ENCODE results near the gene SDK2. TPM values are rescaled to one million over a fixed set of nuclear protein-coding genes. Genes with fewer than 3 reads are reported as not detected.

Gene SDK2
- total and polyA plus RNA-seq, 4 experiments from 2014 or later, result 0.49 to 2.9 (median 2.2) TPM; not detected in 1

DNA sequence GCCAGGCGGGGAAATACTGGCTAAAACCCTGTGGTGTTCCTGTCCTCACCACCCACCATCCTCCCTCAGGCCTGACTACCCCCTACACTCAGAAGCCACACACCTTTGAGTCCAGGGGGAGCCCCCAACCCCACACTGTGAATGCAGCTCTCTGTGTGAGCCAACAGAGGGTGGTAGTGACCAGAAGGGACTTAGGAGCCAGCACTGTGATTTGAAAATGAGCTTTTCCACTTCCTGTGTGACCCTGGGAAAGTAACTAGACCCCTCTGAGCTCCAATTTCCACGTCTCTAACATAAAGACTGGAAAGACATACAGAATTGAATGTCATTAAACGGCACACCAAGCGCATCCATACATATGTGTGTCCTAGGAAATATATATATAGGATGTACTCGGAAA, 58.7 kb downstream of the SDK2 start:
- Mint-ChIP-seq H3K27ac (peak overlapping the region in 1 of 7 donors; percentile 4), H3K4me1 (peaks cover 19 to 40% (median 21%) of the 10 kb centered on the region in 4 donors), H3K27me3 (no peaks in the 10 kb centered on the region), H3K4me3 (no peak overlapping the region), H3K36me3 (no peaks in the 10 kb centered on the region), H3K9me3 (no peaks in the 10 kb centered on the region)
- H3K36me3 ChIP-seq (ENCODE audit: insufficient read depth, low read length), result no peaks in the 10 kb centered on the region
- no peak for DNase-seq
- no peaks in the 10 kb centered on the region for H3K27me3 ChIP-seq (ENCODE audit: insufficient read depth, low read length)
- intact Hi-C loops (cut with micrococcal nuclease), result no loop called here
- no peaks in the 10 kb centered on the region for H3K9me3 ChIP-seq (ENCODE audit: control insufficient read depth in 1 of 2, low read length in 2 of 2)
- peaks cover 11% of the 10 kb centered on the region for H3K4me1 ChIP-seq (ENCODE audit: insufficient read depth, low read length)
- H3K4me3 ChIP-seq (ENCODE audit: low read length in 2 of 2), result no peak overlapping the region
- CTCF ChIA-PET (ENCODE audit: partially characterized antibody), result interaction anchor here (0.7 to 2.4 kb wide), 6 partner anchors 11 to 156 kb away, joined by 3 to 22 read pairs (median 4); no protein-coding TSS in a partner anchor
- POLR2A ChIA-PET (ENCODE audit: partially characterized antibody), result no interaction called here
- no peak overlapping the region for H3K27ac ChIP-seq (ENCODE audit: low read depth, low read length)

DNA sequence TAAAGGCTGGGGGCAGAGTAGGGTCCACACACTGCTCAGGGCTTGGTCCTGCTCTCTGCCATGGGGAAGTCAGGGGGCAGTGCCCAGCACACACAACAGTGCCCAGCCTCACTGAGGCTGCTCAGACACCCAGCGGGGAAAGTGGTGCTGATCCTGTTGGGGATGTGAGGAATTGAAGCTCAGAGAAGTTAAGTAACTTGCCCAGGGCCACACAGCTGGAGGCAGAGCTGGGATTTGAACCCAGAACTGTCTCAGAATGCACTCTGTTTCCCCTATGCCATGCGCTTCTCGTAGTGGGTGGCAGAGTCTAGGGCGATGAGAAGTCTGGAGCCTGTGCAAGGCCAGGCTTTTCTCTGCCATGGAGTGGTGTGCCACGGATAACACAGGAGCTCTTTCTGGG, 59.3 kb downstream of the SDK2 start:
- intact Hi-C loops (cut with micrococcal nuclease), result no loop called here
- H3K27me3 ChIP-seq (ENCODE audit: insufficient read depth, low read length), result no peaks in the 10 kb centered on the region
- no peaks in the 10 kb centered on the region for H3K36me3 ChIP-seq (ENCODE audit: insufficient read depth, low read length)
- H3K27ac Mint-ChIP-seq, result peak overlapping the region in 1 of 7 donors; percentile 52
- CTCF ChIA-PET (ENCODE audit: partially characterized antibody), result interaction anchor here (0.9 to 2.4 kb wide), 3 partner anchors 62 to 156 kb away, joined by 3 to 22 read pairs (median 4); no protein-coding TSS in a partner anchor
- H3K27ac ChIP-seq (ENCODE audit: low read depth, low read length), result no peak overlapping the region
- H3K9me3 ChIP-seq (ENCODE audit: control insufficient read depth in 1 of 2, low read length in 2 of 2), result no peaks in the 10 kb centered on the region
- peaks cover 5% of the 10 kb centered on the region for H3K4me1 ChIP-seq (ENCODE audit: insufficient read depth, low read length)
- H3K4me3 ChIP-seq (ENCODE audit: low read length in 2 of 2), result no peak overlapping the region
- H3K27me3 Mint-ChIP-seq, result no peaks in the 10 kb centered on the region
- POLR2A ChIA-PET (ENCODE audit: partially characterized antibody), result no interaction called here
- H3K4me3 Mint-ChIP-seq, result no peak overlapping the region
- H3K36me3 Mint-ChIP-seq, result no peaks in the 10 kb centered on the region
- DNase-seq, result no peak
- peaks cover 15 to 34% (median 16%) of the 10 kb centered on the region in 4 donors for H3K4me1 Mint-ChIP-seq
- no peaks in the 10 kb centered on the region for H3K9me3 Mint-ChIP-seq

DNA sequence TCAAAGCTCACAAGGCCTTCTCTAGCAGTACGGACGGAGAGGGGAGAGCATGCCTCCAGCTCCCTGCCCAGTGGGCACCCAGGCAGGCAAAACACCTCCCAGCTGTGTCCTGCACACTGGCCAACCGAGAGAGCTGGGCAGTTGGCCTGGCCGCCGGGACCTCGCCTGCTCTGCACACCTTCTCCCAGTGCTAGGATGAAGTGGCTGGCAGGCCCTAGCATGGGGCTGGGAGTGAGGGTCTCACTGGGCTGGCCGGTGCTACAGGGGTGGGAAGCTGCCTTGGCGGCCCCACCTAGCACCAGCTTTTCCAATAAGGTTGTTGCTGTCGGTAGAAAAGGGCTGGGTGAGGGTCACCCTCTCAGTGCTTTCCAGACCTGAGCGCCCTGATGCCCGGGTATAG, 60.2 kb downstream of the SDK2 start:
- intact Hi-C loops (cut with micrococcal nuclease), result no loop called here
- H3K4me3 Mint-ChIP-seq, result no peak overlapping the region
- H3K9me3 Mint-ChIP-seq, result no peaks in the 10 kb centered on the region
- Histone ChIP-seq H3K27ac (ENCODE audit: low read depth, low read length) (no peak overlapping the region), H3K27me3 (ENCODE audit: insufficient read depth, low read length) (no peaks in the 10 kb centered on the region), H3K4me3 (ENCODE audit: low read length in 2 of 2) (no peak overlapping the region), H3K9me3 (ENCODE audit: control insufficient read depth in 1 of 2, low read length in 2 of 2) (no peaks in the 10 kb centered on the region), H3K4me1 (ENCODE audit: insufficient read depth, low read length) (peaks cover 4% of the 10 kb centered on the region), H3K36me3 (ENCODE audit: insufficient read depth, low read length) (no peaks in the 10 kb centered on the region)
- H3K27me3 Mint-ChIP-seq, result no peaks in the 10 kb centered on the region
- no peak for DNase-seq
- no peak overlapping the region for H3K27ac Mint-ChIP-seq
- CTCF ChIA-PET (ENCODE audit: partially characterized antibody), result no interaction called here
- POLR2A ChIA-PET (ENCODE audit: partially characterized antibody), result no interaction called here
- peaks cover 5 to 24% (median 12%) of the 10 kb centered on the region in 4 donors for H3K4me1 Mint-ChIP-seq
- no peaks in the 10 kb centered on the region for H3K36me3 Mint-ChIP-seq

DNA sequence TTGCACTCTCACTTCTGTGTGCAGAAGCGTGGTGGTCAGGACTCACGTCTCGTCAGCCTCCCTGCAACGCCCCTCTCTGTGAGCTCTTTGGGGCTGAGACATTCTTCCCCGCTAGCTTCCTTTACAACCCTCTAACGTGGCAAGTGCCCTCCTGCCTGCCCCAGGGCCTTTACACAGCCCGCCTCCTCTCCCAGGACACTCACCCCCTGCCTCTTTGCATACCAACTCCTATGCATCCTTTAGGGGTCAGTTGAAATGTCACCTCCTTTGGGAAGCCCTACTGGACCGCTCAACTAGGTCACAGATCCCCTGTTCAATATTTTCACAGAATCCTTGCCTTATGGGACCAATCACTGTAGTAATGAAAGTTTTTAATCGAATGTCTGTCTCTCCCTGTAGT, 61.4 kb downstream of the SDK2 start:
- no peak for DNase-seq
- no peaks in the 10 kb centered on the region for H3K27me3 ChIP-seq (ENCODE audit: insufficient read depth, low read length)
- H3K4me1 Mint-ChIP-seq, result peaks cover 0 to 17% (median 9%) of the 10 kb centered on the region in 4 donors
- intact Hi-C loops (cut with micrococcal nuclease), result no loop called here
- H3K27ac ChIP-seq (ENCODE audit: low read depth, low read length), result no peak overlapping the region
- ChIA-PET POLR2A (ENCODE audit: partially characterized antibody) (no interaction called here), CTCF (ENCODE audit: partially characterized antibody) (no interaction called here)
- no peaks in the 10 kb centered on the region for H3K36me3 Mint-ChIP-seq
- no peaks in the 10 kb centered on the region for H3K27me3 Mint-ChIP-seq
- no peak overlapping the region for H3K4me3 Mint-ChIP-seq
- H3K9me3 Mint-ChIP-seq, result no peaks in the 10 kb centered on the region
- no peak overlapping the region for H3K4me3 ChIP-seq (ENCODE audit: low read length in 2 of 2)
- H3K4me1 ChIP-seq (ENCODE audit: insufficient read depth, low read length), result peaks cover 4% of the 10 kb centered on the region
- H3K36me3 ChIP-seq (ENCODE audit: insufficient read depth, low read length), result no peaks in the 10 kb centered on the region
- H3K9me3 ChIP-seq (ENCODE audit: control insufficient read depth in 1 of 2, low read length in 2 of 2), result no peaks in the 10 kb centered on the region
- peak overlapping the region in 4 of 7 donors; percentile 2 to 72 (median 30) for H3K27ac Mint-ChIP-seq

DNA sequence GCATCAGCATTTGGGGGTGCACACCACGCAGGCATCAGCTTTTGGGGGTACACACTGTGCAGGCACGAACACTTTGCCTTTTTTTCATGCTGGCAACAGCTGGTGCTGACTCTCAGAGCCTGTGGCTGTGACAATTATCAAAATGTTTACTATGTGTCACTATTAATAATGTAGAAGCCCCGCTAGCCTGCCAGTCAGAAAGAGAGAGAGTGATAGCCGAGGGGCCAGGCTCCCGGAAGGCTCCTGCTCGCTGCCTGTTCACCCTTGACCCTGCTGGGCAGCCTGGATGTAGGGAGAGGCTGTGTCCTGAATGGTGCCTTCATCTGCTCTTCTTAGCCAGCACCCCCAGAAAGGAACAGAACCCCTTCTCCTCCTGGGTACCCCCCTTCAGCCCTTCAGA, 61.9 kb downstream of the SDK2 start:
- no peaks in the 10 kb centered on the region for H3K36me3 Mint-ChIP-seq
- ChIA-PET CTCF (ENCODE audit: partially characterized antibody) (no interaction called here), POLR2A (ENCODE audit: partially characterized antibody) (no interaction called here)
- H3K4me3 ChIP-seq (ENCODE audit: low read length in 2 of 2), result no peak overlapping the region
- intact Hi-C loops (cut with micrococcal nuclease), result no loop called here
- H3K4me1 Mint-ChIP-seq, result peaks cover 0 to 12% (median 5%) of the 10 kb centered on the region in 4 donors
- H3K36me3 ChIP-seq (ENCODE audit: insufficient read depth, low read length), result no peaks in the 10 kb centered on the region
- no peaks in the 10 kb centered on the region for H3K27me3 ChIP-seq (ENCODE audit: insufficient read depth, low read length)
- H3K9me3 ChIP-seq (ENCODE audit: control insufficient read depth in 1 of 2, low read length in 2 of 2), result no peaks in the 10 kb centered on the region
- no peaks in the 10 kb centered on the region for H3K9me3 Mint-ChIP-seq
- peak overlapping the region in 1 of 7 donors; percentile 2 for H3K27ac Mint-ChIP-seq
- H3K27me3 Mint-ChIP-seq, result no peaks in the 10 kb centered on the region
- H3K4me1 ChIP-seq (ENCODE audit: insufficient read depth, low read length), result peaks cover 4% of the 10 kb centered on the region
- DNase-seq, result no peak
- no peak overlapping the region for H3K27ac ChIP-seq (ENCODE audit: low read depth, low read length)
- no peak overlapping the region for H3K4me3 Mint-ChIP-seq

DNA sequence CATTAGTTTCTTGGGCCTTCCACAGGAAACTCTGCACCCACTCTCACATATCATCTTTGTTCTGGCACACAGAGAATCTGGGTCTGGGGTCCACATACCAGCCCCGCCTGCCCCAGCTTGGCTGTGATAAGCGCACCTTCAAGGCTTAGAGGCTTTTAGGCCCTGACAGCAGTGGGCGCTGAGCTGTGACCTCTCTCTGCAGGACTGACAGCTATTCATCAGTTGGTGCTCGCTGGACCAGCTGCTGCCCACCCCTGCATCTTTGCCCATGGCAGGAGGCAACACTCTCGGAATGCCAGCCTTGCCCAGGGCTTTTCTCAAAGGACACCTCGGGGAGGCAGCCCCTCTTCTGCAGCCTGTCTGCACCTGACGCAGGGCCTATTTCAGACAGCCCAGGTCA, 62.9 kb downstream of the SDK2 start:
- Histone ChIP-seq H3K36me3 (ENCODE audit: insufficient read depth, low read length) (no peaks in the 10 kb centered on the region), H3K4me1 (ENCODE audit: insufficient read depth, low read length) (peaks cover 4% of the 10 kb centered on the region), H3K27me3 (ENCODE audit: insufficient read depth, low read length) (no peaks in the 10 kb centered on the region), H3K9me3 (ENCODE audit: control insufficient read depth in 1 of 2, low read length in 2 of 2) (no peaks in the 10 kb centered on the region), H3K4me3 (ENCODE audit: low read length in 2 of 2) (no peak overlapping the region), H3K27ac (ENCODE audit: low read depth, low read length) (no peak overlapping the region)
- CTCF ChIA-PET (ENCODE audit: partially characterized antibody), result no interaction called here
- Mint-ChIP-seq H3K9me3 (no peaks in the 10 kb centered on the region), H3K27ac (no peak overlapping the region), H3K4me1 (peaks cover 0 to 7% (median 4%) of the 10 kb centered on the region in 4 donors), H3K36me3 (no peaks in the 10 kb centered on the region), H3K4me3 (no peak overlapping the region), H3K27me3 (no peaks in the 10 kb centered on the region)
- intact Hi-C loops (cut with micrococcal nuclease), result no loop called here
- DNase-seq, result no peak
- POLR2A ChIA-PET (ENCODE audit: partially characterized antibody), result no interaction called here

DNA sequence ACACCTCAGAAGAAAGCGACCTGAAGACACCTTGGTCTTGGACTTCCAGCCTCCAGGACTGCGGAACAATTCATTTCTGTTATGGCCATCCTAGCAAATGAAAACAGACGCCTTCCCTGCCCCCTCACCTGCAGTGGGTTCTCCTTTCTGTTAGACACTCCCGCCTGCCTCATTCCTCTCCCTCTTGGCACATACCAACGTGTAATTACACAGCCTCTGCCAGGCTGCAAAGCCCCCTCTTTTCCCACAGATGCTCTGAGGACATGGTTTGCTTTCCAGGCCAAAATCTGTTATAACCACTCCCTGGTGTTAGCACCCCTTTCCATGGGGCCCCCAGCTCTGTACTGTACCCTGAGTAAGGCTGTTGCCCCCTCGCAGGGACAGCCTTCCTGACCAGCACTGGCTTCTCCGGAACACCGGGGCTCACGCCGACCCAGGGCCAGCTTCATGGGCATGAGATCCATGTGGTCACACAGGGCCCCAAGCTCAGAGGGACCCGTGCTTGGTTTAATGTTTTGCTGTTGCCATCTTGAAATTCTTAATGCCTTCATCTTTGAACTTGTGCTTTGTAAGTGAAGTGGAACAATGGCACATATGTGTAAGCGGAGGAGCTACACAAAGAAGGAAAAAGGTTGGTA, 64.1 kb downstream of the SDK2 start:
- Mint-ChIP-seq H3K9me3 (no peaks in the 10 kb centered on the region), H3K36me3 (no peaks in the 10 kb centered on the region), H3K27me3 (peaks cover 0 to 3% of the 10 kb centered on the region in 2 donors), H3K4me3 (no peak overlapping the region), H3K27ac (peak overlapping the region in 1 of 7 donors; percentile 88), H3K4me1 (peaks cover 0 to 1% (median 0%) of the 10 kb centered on the region in 4 donors)
- H3K4me3 ChIP-seq (ENCODE audit: low read length in 2 of 2), result no peak overlapping the region
- CTCF ChIA-PET (ENCODE audit: partially characterized antibody), result interaction anchor here (1.0 kb wide), 2 partner anchors 12 to 150 kb away, joined by 3 read pairs; no protein-coding TSS in a partner anchor
- no peak overlapping the region for H3K27ac ChIP-seq (ENCODE audit: low read depth, low read length)
- no peaks in the 10 kb centered on the region for H3K27me3 ChIP-seq (ENCODE audit: insufficient read depth, low read length)
- H3K4me1 ChIP-seq (ENCODE audit: insufficient read depth, low read length), result no peaks in the 10 kb centered on the region
- intact Hi-C loops (cut with micrococcal nuclease), result no loop called here
- no peak for DNase-seq
- H3K9me3 ChIP-seq (ENCODE audit: control insufficient read depth in 1 of 2, low read length in 2 of 2), result no peaks in the 10 kb centered on the region
- POLR2A ChIA-PET (ENCODE audit: partially characterized antibody), result no interaction called here
- H3K36me3 ChIP-seq (ENCODE audit: insufficient read depth, low read length), result no peaks in the 10 kb centered on the region
